ENCODE results near the gene TMEM106A. TPM values are rescaled to one million over a fixed set of nuclear protein-coding genes. Genes with fewer than 3 reads are reported as not detected.
"Not testable (repeated sequence)": the region's sequence is repeated elsewhere in the genome, so short reads cannot be mapped to it uniquely, and the experiment has no call there.

Gene TMEM106A
- polyA plus RNA-seq, 1 donor (not counting 4 experiments of a cell fraction or from before 2014, with no cell fraction given), result 0.93 TPM

DNA sequence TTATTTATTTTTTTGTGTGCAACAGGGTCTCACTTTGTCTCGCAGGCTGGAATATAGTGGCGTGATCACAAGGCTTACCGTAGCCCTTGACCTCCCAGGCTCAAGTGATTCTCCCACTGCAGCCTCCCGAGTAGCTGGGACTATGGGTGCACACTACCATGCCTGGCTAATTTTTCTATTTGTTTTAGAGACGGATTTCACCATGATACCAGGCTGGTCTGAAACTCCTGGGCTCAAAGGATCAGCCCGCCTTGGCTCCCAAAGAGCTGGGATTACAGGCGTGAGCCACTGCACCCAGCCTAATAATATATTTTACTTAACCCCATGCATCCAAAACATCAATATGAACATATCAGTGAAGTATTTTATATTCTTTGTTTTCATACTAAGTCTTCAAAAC, 14.7 kb downstream of the TMEM106A start:
- Histone ChIP-seq H3K27ac (ENCODE audit: control insufficient read depth, insufficient read depth, low read length) (no peak overlapping the region), H3K9ac (ENCODE audit: control insufficient read depth, extremely low read depth, insufficient read depth, low read length) (no peak overlapping the region), H3K4me1 (ENCODE audit: control insufficient read depth, extremely low read depth, insufficient read depth, low read length) (no peaks in the 10 kb centered on the region), H3K9me1 (ENCODE audit: control insufficient read depth, extremely low read depth, insufficient read depth, low read length) (no peaks in the 10 kb centered on the region), H4K20me1 (ENCODE audit: control insufficient read depth, extremely low read depth, insufficient read depth, low read length) (no peaks in the 10 kb centered on the region), H3K27me3 (ENCODE audit: control insufficient read depth, extremely low read depth, insufficient read depth, low read length) (no peaks in the 10 kb centered on the region), H3K4me2 (ENCODE audit: control insufficient read depth, extremely low read depth, insufficient read depth, low read depth, low read length) (no peak overlapping the region), H3K79me2 (ENCODE audit: control insufficient read depth, insufficient read depth, low read length) (no peaks in the 10 kb centered on the region), H3K36me3 (ENCODE audit: control insufficient read depth in 2 of 2, extremely low read depth in 1 of 2, insufficient read depth in 2 of 2, low read length in 2 of 2) (peaks cover 0 to 4% of the 10 kb centered on the region in 2 experiments), H2AFZ (ENCODE audit: control insufficient read depth, low read length) (no peak overlapping the region), H3K9me3 (ENCODE audit: control insufficient read depth, low read depth, low read length) (no peaks in the 10 kb centered on the region), H3K4me3 (ENCODE audit: control insufficient read depth in 2 of 3, extremely low read depth in 1 of 3, insufficient read depth in 2 of 3, low read depth in 1 of 3, low read length in 3 of 3) (no peak overlapping the region)
- TF ChIP-seq, protein P1, sequence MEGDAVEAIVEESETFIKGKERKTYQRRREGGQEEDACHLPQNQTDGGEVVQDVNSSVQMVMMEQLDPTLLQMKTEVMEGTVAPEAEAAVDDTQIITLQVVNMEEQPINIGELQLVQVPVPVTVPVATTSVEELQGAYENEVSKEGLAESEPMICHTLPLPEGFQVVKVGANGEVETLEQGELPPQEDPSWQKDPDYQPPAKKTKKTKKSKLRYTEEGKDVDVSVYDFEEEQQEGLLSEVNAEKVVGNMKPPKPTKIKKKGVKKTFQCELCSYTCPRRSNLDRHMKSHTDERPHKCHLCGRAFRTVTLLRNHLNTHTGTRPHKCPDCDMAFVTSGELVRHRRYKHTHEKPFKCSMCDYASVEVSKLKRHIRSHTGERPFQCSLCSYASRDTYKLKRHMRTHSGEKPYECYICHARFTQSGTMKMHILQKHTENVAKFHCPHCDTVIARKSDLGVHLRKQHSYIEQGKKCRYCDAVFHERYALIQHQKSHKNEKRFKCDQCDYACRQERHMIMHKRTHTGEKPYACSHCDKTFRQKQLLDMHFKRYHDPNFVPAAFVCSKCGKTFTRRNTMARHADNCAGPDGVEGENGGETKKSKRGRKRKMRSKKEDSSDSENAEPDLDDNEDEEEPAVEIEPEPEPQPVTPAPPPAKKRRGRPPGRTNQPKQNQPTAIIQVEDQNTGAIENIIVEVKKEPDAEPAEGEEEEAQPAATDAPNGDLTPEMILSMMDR (optimal IDR thresholded peaks at IDR 0.05 in 1 of 3, IDR thresholded peaks at IDR 0.05 in 1 of 3, conservative IDR thresholded peaks at IDR 0.05 in 1 of 3; ENCODE audit: extremely low read depth in 1 of 3, insufficient read depth in 2 of 3, low read length in 3 of 3), result no peak
- no peak for TF ChIP-seq EZH2 (IDR thresholded peaks at IDR 0.05; ENCODE audit: low read length)
- FAIRE-seq (no peak), DNase-seq (ENCODE audit: low read depth, low spot score) (no peak)
- dilution Hi-C loops (cut with MboI; ENCODE audit: extremely low pct_ligation_motif_present, low sequenced_read_pairs), result no loop called here

DNA sequence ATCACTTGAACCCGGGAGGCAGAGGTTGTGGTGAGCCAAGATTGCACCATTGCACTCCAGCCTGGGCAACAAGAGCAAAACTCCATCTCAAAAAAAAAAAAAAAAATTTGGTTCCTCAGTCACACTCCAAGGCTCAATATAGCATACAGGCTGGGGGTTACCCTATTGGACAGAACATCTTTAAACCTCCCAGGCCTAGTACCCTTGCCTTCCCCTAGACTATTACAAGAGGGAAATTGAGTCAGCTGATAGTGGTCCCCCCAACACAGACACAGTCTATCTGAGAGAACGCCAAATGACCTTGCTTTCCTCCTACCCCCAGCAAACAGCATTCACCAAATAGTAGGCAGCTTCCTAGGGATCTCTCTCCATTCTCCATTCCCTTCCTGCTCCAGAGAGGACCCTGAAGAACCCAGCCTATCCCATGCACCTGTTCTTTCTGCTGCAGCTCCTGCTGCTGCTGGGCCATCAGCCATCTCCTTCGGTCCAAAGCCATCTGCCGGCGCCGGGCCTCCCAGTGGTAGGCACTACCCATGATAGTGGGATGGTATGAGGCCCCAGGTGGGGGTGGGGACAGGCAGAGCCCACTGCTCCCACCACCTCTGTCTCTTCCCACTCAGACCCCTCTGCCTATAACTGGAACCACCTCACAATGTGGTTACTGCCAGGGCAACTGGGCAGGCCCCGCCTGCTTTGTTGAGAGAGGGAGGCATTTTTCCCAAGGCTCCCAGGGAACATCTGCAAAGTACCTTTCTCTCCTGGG, 16.5 kb downstream of the TMEM106A start, which contains the start of gene CCDC200:
TSS of gene CCDC200 (minus strand) at position 604 of the 763 bp plus-strand sequence. CDS start at position 535, 69 bp downstream.
- H3K4me2 ChIP-seq (ENCODE audit: control insufficient read depth, extremely low read depth, insufficient read depth, low read depth, low read length); H3K9ac ChIP-seq (ENCODE audit: control insufficient read depth, extremely low read depth, insufficient read depth, low read length): not testable (repeated sequence)

DNA sequence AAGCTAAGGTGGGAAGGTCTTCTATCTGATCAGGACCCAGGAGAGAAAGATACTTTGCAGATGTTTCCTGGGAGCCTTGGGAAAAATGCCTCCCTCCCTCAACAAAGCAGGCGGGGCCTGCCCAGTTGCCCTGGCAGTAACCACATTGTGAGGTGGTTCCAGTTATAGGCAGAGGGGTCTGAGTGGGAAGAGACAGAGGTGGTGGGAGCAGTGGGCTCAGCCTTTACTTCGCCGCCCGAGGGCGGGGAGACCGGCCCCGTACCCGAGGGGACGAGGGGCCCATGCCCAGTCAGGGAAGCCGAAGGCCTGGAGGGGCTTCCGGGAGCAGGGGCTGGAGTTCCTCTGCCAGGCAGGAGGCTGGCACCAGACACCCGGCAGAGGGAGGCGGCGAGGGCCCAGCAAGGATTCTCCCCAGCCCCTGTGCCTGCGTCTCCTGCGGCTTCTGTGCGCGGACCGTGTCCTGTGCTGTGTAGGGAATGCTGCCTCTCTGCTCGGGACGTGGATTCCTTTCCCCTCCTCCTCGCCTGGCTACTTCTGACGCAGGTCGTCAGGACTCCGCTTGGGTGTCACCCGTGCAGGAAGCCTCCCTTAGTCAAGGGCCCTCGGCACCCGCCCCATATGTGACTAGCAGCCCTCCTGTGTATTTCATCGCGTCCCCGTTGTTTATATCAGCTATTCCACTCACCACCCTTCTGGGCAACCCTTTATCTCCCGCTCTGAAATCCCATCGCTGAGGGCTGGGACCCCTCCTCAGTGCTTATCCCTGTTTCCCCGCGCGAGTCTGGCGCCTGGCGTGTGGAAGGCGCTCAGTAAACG, 19.7 kb downstream of the TMEM106A start:
- H4K20me1 ChIP-seq (ENCODE audit: control insufficient read depth, extremely low read depth, insufficient read depth, low read length); H3K27ac ChIP-seq (ENCODE audit: control insufficient read depth, insufficient read depth, low read length); H3K36me3 ChIP-seq (ENCODE audit: control insufficient read depth in 2 of 2, extremely low read depth in 1 of 2, insufficient read depth in 2 of 2, low read length in 2 of 2); H3K4me1 ChIP-seq (ENCODE audit: control insufficient read depth, extremely low read depth, insufficient read depth, low read length); DNase-seq (ENCODE audit: low read depth, low spot score); H2AFZ ChIP-seq (ENCODE audit: control insufficient read depth, low read length); H3K9me1 ChIP-seq (ENCODE audit: control insufficient read depth, extremely low read depth, insufficient read depth, low read length); H3K79me2 ChIP-seq (ENCODE audit: control insufficient read depth, insufficient read depth, low read length); H3K9me3 ChIP-seq (ENCODE audit: control insufficient read depth, low read depth, low read length); FAIRE-seq; H3K27me3 ChIP-seq (ENCODE audit: control insufficient read depth, extremely low read depth, insufficient read depth, low read length); H3K4me3 ChIP-seq (ENCODE audit: control insufficient read depth in 2 of 3, extremely low read depth in 1 of 3, insufficient read depth in 2 of 3, low read depth in 1 of 3, low read length in 3 of 3); H3K4me2 ChIP-seq (ENCODE audit: control insufficient read depth, extremely low read depth, insufficient read depth, low read depth, low read length); H3K9ac ChIP-seq (ENCODE audit: control insufficient read depth, extremely low read depth, insufficient read depth, low read length); dilution Hi-C loops (cut with MboI; ENCODE audit: extremely low pct_ligation_motif_present, low sequenced_read_pairs): not testable (repeated sequence)

More for the DNA sequence above, 16.5 kb downstream of the TMEM106A start, which contains the start of gene CCDC200:
- DNase-seq (ENCODE audit: low read depth, low spot score); H4K20me1 ChIP-seq (ENCODE audit: control insufficient read depth, extremely low read depth, insufficient read depth, low read length); H3K79me2 ChIP-seq (ENCODE audit: control insufficient read depth, insufficient read depth, low read length); H2AFZ ChIP-seq (ENCODE audit: control insufficient read depth, low read length); H3K27me3 ChIP-seq (ENCODE audit: control insufficient read depth, extremely low read depth, insufficient read depth, low read length); dilution Hi-C loops (cut with MboI; ENCODE audit: extremely low pct_ligation_motif_present, low sequenced_read_pairs); H3K36me3 ChIP-seq (ENCODE audit: control insufficient read depth in 2 of 2, extremely low read depth in 1 of 2, insufficient read depth in 2 of 2, low read length in 2 of 2); H3K9me3 ChIP-seq (ENCODE audit: control insufficient read depth, low read depth, low read length); H3K4me1 ChIP-seq (ENCODE audit: control insufficient read depth, extremely low read depth, insufficient read depth, low read length); H3K27ac ChIP-seq (ENCODE audit: control insufficient read depth, insufficient read depth, low read length); H3K4me3 ChIP-seq (ENCODE audit: control insufficient read depth in 2 of 3, extremely low read depth in 1 of 3, insufficient read depth in 2 of 3, low read depth in 1 of 3, low read length in 3 of 3); FAIRE-seq; H3K9me1 ChIP-seq (ENCODE audit: control insufficient read depth, extremely low read depth, insufficient read depth, low read length): not testable (repeated sequence)

DNA sequence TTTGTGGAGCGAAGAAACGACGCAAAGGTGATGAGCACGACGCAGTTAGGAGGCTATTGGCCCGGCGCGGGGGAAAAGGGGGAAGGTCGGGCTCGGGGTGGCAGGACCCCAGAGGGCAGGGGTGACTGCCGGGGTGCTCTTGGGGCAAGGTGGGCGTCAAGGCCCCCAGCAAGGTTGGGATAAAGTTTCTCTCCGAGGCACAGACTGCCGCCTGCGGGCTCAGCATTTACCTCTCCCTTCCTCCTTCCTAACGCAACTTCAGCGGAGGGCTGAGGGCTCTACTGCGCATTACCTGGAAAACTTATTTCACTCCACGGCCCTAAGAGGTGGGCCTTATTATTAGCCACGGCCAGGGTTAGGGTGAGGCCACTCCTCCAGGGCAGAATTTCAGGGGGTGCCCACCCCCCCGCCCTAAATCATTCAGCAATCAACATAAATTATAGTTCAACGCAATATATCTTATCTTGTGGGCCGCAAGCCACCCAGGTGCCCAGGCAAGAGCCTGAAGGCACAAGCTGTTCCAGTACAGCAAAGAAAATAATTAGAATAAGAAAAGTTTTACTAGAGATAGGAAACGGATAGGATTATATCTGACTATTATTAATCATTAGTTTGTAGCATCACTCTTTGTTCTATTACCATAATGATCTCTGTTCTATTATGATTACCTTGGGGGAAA, 20.5 kb downstream of the TMEM106A start:
- H3K36me3 ChIP-seq (ENCODE audit: control insufficient read depth in 2 of 2, extremely low read depth in 1 of 2, insufficient read depth in 2 of 2, low read length in 2 of 2); H3K27ac ChIP-seq (ENCODE audit: control insufficient read depth, insufficient read depth, low read length); H2AFZ ChIP-seq (ENCODE audit: control insufficient read depth, low read length); H3K4me2 ChIP-seq (ENCODE audit: control insufficient read depth, extremely low read depth, insufficient read depth, low read depth, low read length); H3K79me2 ChIP-seq (ENCODE audit: control insufficient read depth, insufficient read depth, low read length); H3K4me3 ChIP-seq (ENCODE audit: control insufficient read depth in 2 of 3, extremely low read depth in 1 of 3, insufficient read depth in 2 of 3, low read depth in 1 of 3, low read length in 3 of 3); H4K20me1 ChIP-seq (ENCODE audit: control insufficient read depth, extremely low read depth, insufficient read depth, low read length); H3K27me3 ChIP-seq (ENCODE audit: control insufficient read depth, extremely low read depth, insufficient read depth, low read length); H3K4me1 ChIP-seq (ENCODE audit: control insufficient read depth, extremely low read depth, insufficient read depth, low read length); H3K9me1 ChIP-seq (ENCODE audit: control insufficient read depth, extremely low read depth, insufficient read depth, low read length); DNase-seq (ENCODE audit: low read depth, low spot score); H3K9me3 ChIP-seq (ENCODE audit: control insufficient read depth, low read depth, low read length); dilution Hi-C loops (cut with MboI; ENCODE audit: extremely low pct_ligation_motif_present, low sequenced_read_pairs); FAIRE-seq; H3K9ac ChIP-seq (ENCODE audit: control insufficient read depth, extremely low read depth, insufficient read depth, low read length): not testable (repeated sequence)
